HCEC 1CT (cell line): ENCODE results near the gene PHB1.

Source experiments
- DNase-seq: peaks from one replicate; pipeline ENCODE4 v3.0.0-alpha.2; 2017

Gene PHB1

GRCh38 chr17:49403514-49404289, 11.0 kb downstream of the PHB1 start:
- DNase-seq: no peak

GRCh38 chr17:49402706-49403105, 12.0 kb downstream of the PHB1 start:
- DNase-seq: no peak

- DNase-seq: no peak
Observed at GRCh38 chr17:49401971-49402611, 12.6 kb downstream of the PHB1 start.

GRCh38 chr17:49399995-49400394, 14.7 kb downstream of the PHB1 start:
- DNase-seq: no peak

GRCh38 chr17:49397586-49397985, 17.1 kb downstream of the PHB1 start:
- no peak for DNase-seq

- no peak for DNase-seq
Observed at GRCh38 chr17:49393491-49394255, 21.0 kb downstream of the PHB1 start.

GRCh38 chr17:49390548-49391324, 23.9 kb downstream of the PHB1 start:
- DNase-seq: no peak

GRCh38 chr17:49389514-49390347, 25.0 kb downstream of the PHB1 start:
- DNase-seq: peak; percentile 18

- DNase-seq: peak; percentile 28
Observed at GRCh38 chr17:49388692-49389513, 25.8 kb downstream of the PHB1 start.

- no peak for DNase-seq
Observed at GRCh38 chr17:49388290-49388640, 26.4 kb downstream of the PHB1 start.

GRCh38 chr17:49387498-49388289, 27.0 kb downstream of the PHB1 start:
- DNase-seq: no peak

- no peak for DNase-seq
Observed at GRCh38 chr17:49386373-49386772, 28.3 kb downstream of the PHB1 start.

GRCh38 chr17:49384951-49385350, 29.7 kb downstream of the PHB1 start:
- no peak for DNase-seq

- no peak for DNase-seq
Observed at GRCh38 chr17:49383060-49383459, 31.6 kb downstream of the PHB1 start.

- DNase-seq: no peak
Observed at GRCh38 chr17:49382556-49382955, 32.1 kb downstream of the PHB1 start.

GRCh38 chr17:49381793-49382192, 32.9 kb downstream of the PHB1 start:
- DNase-seq: no peak

GRCh38 chr17:49381033-49381432, 33.6 kb downstream of the PHB1 start:
- DNase-seq: no peak

GRCh38 chr17:49379926-49380325, 34.8 kb downstream of the PHB1 start:
- no peak for DNase-seq

- DNase-seq: no peak
Observed at GRCh38 chr17:49378311-49378710, 36.4 kb downstream of the PHB1 start.

GRCh38 chr17:49375544-49375943, 39.1 kb downstream of the PHB1 start:
- DNase-seq: no peak
